ENCODE measurements around the gene TOP3A. TPM values are rescaled to one million over a fixed set of nuclear protein-coding genes. Genes with fewer than 3 reads are reported as not detected.

Gene TOP3A
- total RNA-seq, 2 experiments from 2014 or later: 21.5 to 24.8 TPM

- H3K27me3 Mint-ChIP-seq: no peaks in the 10 kb centered on the region
- intact Hi-C loops (cut with DNase I, micrococcal nuclease): no loop called here
- ATAC-seq (ENCODE audit: poor library complexity) (no peak), DNase-seq (no peak)
- peaks cover 5% of the 10 kb centered on the region for H3K36me3 Mint-ChIP-seq (ENCODE audit: low read depth)
- H3K36me3 ChIP-seq (ENCODE audit: insufficient read depth, low read length): peaks cover 24% of the 10 kb centered on the region
- H3K4me3 Mint-ChIP-seq: no peak overlapping the region
- H3K27ac ChIP-seq (ENCODE audit: low read depth in 1 of 2, low read length in 2 of 2): no peak overlapping the region
- POLR2A ChIA-PET: interaction anchor here (0.6 kb wide), 1 partner anchor 47 kb away, joined by 3 read pairs; no protein-coding TSS in a partner anchor
- no peak overlapping the region for H3K4me3 ChIP-seq (ENCODE audit: low read length)
- CTCF ChIA-PET: no interaction called here
- no peaks in the 10 kb centered on the region for H3K9me3 Mint-ChIP-seq
- TF ChIP-seq CTCF (IDR thresholded peaks at IDR 0.05): no peak
- no peaks in the 10 kb centered on the region for H3K9me3 ChIP-seq (ENCODE audit: control insufficient read depth in 1 of 2, insufficient read depth in 1 of 2, low read length in 2 of 2)
- H3K4me1 Mint-ChIP-seq (ENCODE audit: low read depth): peaks cover 26% of the 10 kb centered on the region
- no peaks in the 10 kb centered on the region for H3K27me3 ChIP-seq (ENCODE audit: control insufficient read depth in 1 of 2, insufficient read depth in 2 of 2, low read length in 2 of 2)
- H3K27ac Mint-ChIP-seq: no peak overlapping the region
- H3K4me1 ChIP-seq (ENCODE audit: insufficient read depth, low read length): peaks cover 43% of the 10 kb centered on the region
Measured at GRCh38 chr17:18263885-18264682, 50.7 kb downstream of the TOP3A start.

- peaks cover 24% of the 10 kb centered on the region for H3K36me3 ChIP-seq (ENCODE audit: insufficient read depth, low read length)
- no peak overlapping the region for H3K27ac Mint-ChIP-seq
- no peak overlapping the region for H3K4me3 ChIP-seq (ENCODE audit: low read length)
- H3K9me3 Mint-ChIP-seq: no peaks in the 10 kb centered on the region
- CTCF ChIA-PET: no interaction called here
- no peak overlapping the region for H3K4me3 Mint-ChIP-seq
- peaks cover 49% of the 10 kb centered on the region for H3K4me1 ChIP-seq (ENCODE audit: insufficient read depth, low read length)
- no peaks in the 10 kb centered on the region for H3K27me3 Mint-ChIP-seq
- no peak for TF ChIP-seq CTCF (IDR thresholded peaks at IDR 0.05)
- peaks cover 10% of the 10 kb centered on the region for H3K36me3 Mint-ChIP-seq (ENCODE audit: low read depth)
- ATAC-seq (ENCODE audit: poor library complexity): no peak
- no peak for DNase-seq
- H3K27ac ChIP-seq (ENCODE audit: low read depth in 1 of 2, low read length in 2 of 2): no peak overlapping the region
- no peaks in the 10 kb centered on the region for H3K9me3 ChIP-seq (ENCODE audit: control insufficient read depth in 1 of 2, insufficient read depth in 1 of 2, low read length in 2 of 2)
- no peaks in the 10 kb centered on the region for H3K27me3 ChIP-seq (ENCODE audit: control insufficient read depth in 1 of 2, insufficient read depth in 2 of 2, low read length in 2 of 2)
- intact Hi-C loops (cut with DNase I, micrococcal nuclease): no loop called here
- peaks cover 31% of the 10 kb centered on the region for H3K4me1 Mint-ChIP-seq (ENCODE audit: low read depth)
- POLR2A ChIA-PET: interaction anchor here (2.0 to 3.1 kb wide), 2 partner anchors 52 to 79 kb away, joined by 8 to 14 read pairs; partner anchors contain the start of genes ALKBH5, SMCR8 and TOP3A
Measured at GRCh38 chr17:18262641-18263040, 52.2 kb downstream of the TOP3A start.

GRCh38 chr17:18262111-18262510 lies 52.7 kb downstream of the TOP3A start:
- Mint-ChIP-seq H3K4me3 (peak overlapping the region; percentile 93), H3K4me1 (ENCODE audit: low read depth) (peaks cover 35% of the 10 kb centered on the region), H3K27ac (peak overlapping the region; percentile 90), H3K27me3 (no peaks in the 10 kb centered on the region), H3K9me3 (no peaks in the 10 kb centered on the region), H3K36me3 (ENCODE audit: low read depth) (peaks cover 10% of the 10 kb centered on the region)
- H3K4me1 ChIP-seq (ENCODE audit: insufficient read depth, low read length): peaks cover 49% of the 10 kb centered on the region
- no peaks in the 10 kb centered on the region for H3K9me3 ChIP-seq (ENCODE audit: control insufficient read depth in 1 of 2, insufficient read depth in 1 of 2, low read length in 2 of 2)
- no peak overlapping the region for H3K27ac ChIP-seq (ENCODE audit: low read depth in 1 of 2, low read length in 2 of 2)
- no peak for DNase-seq
- ChIA-PET POLR2A (interaction anchor here (2.0 to 3.1 kb wide), 2 partner anchors 52 to 78 kb away, joined by 8 to 14 read pairs; partner anchors contain the start of genes ALKBH5, SMCR8 and TOP3A), CTCF (no interaction called here)
- TF ChIP-seq CTCF (IDR thresholded peaks at IDR 0.05): no peak
- no peak overlapping the region for H3K4me3 ChIP-seq (ENCODE audit: low read length)
- ATAC-seq (ENCODE audit: poor library complexity): no peak
- H3K36me3 ChIP-seq (ENCODE audit: insufficient read depth, low read length): peaks cover 24% of the 10 kb centered on the region
- H3K27me3 ChIP-seq (ENCODE audit: control insufficient read depth in 1 of 2, insufficient read depth in 2 of 2, low read length in 2 of 2): no peaks in the 10 kb centered on the region
- intact Hi-C loops (cut with DNase I, micrococcal nuclease): no loop called here
